H1 (cell line): ENCODE data around the gene TECR. TPM values are rescaled to one million over a fixed set of nuclear protein-coding genes. Genes with fewer than 3 reads are reported as not detected.

Source experiments
- CTCF ChIA-PET: fragments of 300-600 bp; sonication (Branson Sonifier 250); formaldehyde crosslinking; loops from one replicate; lab custom pipeline; 2021; ENCODE audit not compliant: partially characterized antibody; lab: Charles Lee
- POLR2A ChIA-PET: fragments of 300-600 bp; sonication (Branson Sonifier 250); formaldehyde crosslinking; loops from one replicate; lab custom pipeline; 2021; ENCODE audit warnings: inconsistent platforms; ENCODE audit not compliant: partially characterized antibody; lab: Charles Lee
- DNase-seq, 2 experiments: peaks; one replicate each; pipeline versions ENCODE4 v3.0.0 to v3.0.0-alpha.2; 2010 to 2022; ENCODE audit warnings: low spot score in 2 of 2, low read depth in 1 of 2, mixed read lengths in 1 of 2
- FAIRE-seq: peaks from 2 replicates; lab custom pipeline; 2011; peaks lifted over from hg19 to GRCh38; lab: Jason Lieb, UNC
- H2AFZ ChIP-seq: 2 replicates; pipeline ENCODE4 v1.8.1; 2012; ENCODE audit warnings: low read length, inconsistent platforms
- H2AK5ac ChIP-seq: 2 replicates; pipeline ENCODE4 v1.6.1; 2013; ENCODE audit warnings: low read depth, low read length
- H2BK120ac ChIP-seq: replicated peaks from 2 replicates; pipeline ENCODE3; 2013; ENCODE audit warnings: low read depth, low read length, inconsistent platforms
- H2BK12ac ChIP-seq: 2 replicates; pipeline ENCODE4 v1.6.1; 2013; ENCODE audit warnings: low read depth, low read length
- H2BK15ac ChIP-seq: 2 replicates; pipeline ENCODE4 v1.6.1; 2013; ENCODE audit warnings: low read length
- H2BK20ac ChIP-seq: 2 replicates; pipeline ENCODE4 v1.6.1; 2013; ENCODE audit warnings: low read length
- H2BK5ac ChIP-seq: 2 replicates; pipeline ENCODE4 v1.6.1; 2013; ENCODE audit warnings: low read depth, low read length
- H3K14ac ChIP-seq: 2 replicates; pipeline ENCODE4 v1.6.1; 2013; ENCODE audit warnings: inconsistent platforms; ENCODE audit not compliant: insufficient read length
- H3K18ac ChIP-seq: 2 replicates; pipeline ENCODE4 v1.6.1; 2013; ENCODE audit warnings: low read length; ENCODE audit errors: extremely low read depth
- H3K23ac ChIP-seq: 2 replicates; pipeline ENCODE4 v1.6.1; 2013; ENCODE audit warnings: inconsistent platforms; ENCODE audit not compliant: insufficient read length
- H3K23me2 ChIP-seq: 2 replicates; pipeline ENCODE4 v1.6.1; 2013; ENCODE audit warnings: low read depth, low read length
- H3K27ac ChIP-seq: 2 replicates; pipeline ENCODE4 v1.6.1; 2011; ENCODE audit warnings: low read depth, low read length, inconsistent platforms
- H3K27me3 ChIP-seq, 4 experiments: replicated peaks in 1 of 4; 1 replicate in 1 of 4; 2 replicates in 3 of 4; pipeline versions ENCODE4 v1.6.1 to v1.8.1; 2011 to 2013; ENCODE audit warnings: low read length in 3 of 4, mild to moderate bottlenecking in 3 of 4, inconsistent platforms in 2 of 4, mixed read lengths in 2 of 4, moderate library complexity in 1 of 4; ENCODE audit not compliant: control insufficient read depth in 3 of 4, insufficient read depth in 3 of 4; ENCODE audit errors: extremely low read depth in 1 of 4
- H3K36me3 ChIP-seq, 4 experiments: 2 replicates each; pipeline versions ENCODE4 v1.6.1 to v1.8.1; 2011 to 2013; ENCODE audit warnings: mild to moderate bottlenecking in 4 of 4, low read length in 3 of 4, moderate library complexity in 2 of 4, control low read depth in 1 of 4, inconsistent platforms in 1 of 4; ENCODE audit not compliant: insufficient read depth in 4 of 4, control insufficient read depth in 2 of 4
- H3K4ac ChIP-seq: replicated peaks from 2 replicates; pipeline ENCODE3; 2013; ENCODE audit warnings: low read length, low read depth, mixed read lengths, inconsistent platforms; ENCODE audit not compliant: insufficient read length
- H3K4me1 ChIP-seq, 4 experiments: replicated peaks in 1 of 4; 1 replicate in 1 of 4; 2 replicates in 3 of 4; pipeline versions ENCODE4 v1.6.1 to v1.8.1; 2011 to 2013; ENCODE audit warnings: low read length in 3 of 4, inconsistent platforms in 2 of 4, mixed read lengths in 1 of 4; ENCODE audit not compliant: insufficient read depth in 4 of 4, control insufficient read depth in 3 of 4
- H3K4me2 ChIP-seq, 2 experiments: 2 replicates each; pipeline versions ENCODE4 v1.6.1 to v1.8.1; 2011 to 2013; ENCODE audit warnings: low read depth in 2 of 2, low read length in 2 of 2, control low read depth in 1 of 2, inconsistent platforms in 1 of 2, mild to moderate bottlenecking in 1 of 2; ENCODE audit not compliant: insufficient read depth in 1 of 2
- H3K4me3 ChIP-seq, 4 experiments: fragments of 200-600, 300-600 bp in 1 of 4; sonication (generic), shearing (Covaris generic), sonication (Bioruptor Twin) in 1 of 4; 2 replicates each; pipeline versions ENCODE4 v1.5.1 to v1.8.1; 2011 to 2016; ENCODE audit warnings: low read length in 4 of 4, low read depth in 3 of 4, control low read depth in 2 of 4, inconsistent platforms in 2 of 4, mild to moderate bottlenecking in 2 of 4, mixed read lengths in 1 of 4, moderate library complexity in 1 of 4; ENCODE audit not compliant: insufficient read depth in 2 of 4; ENCODE audit errors: extremely low read depth in 1 of 4
- H3K56ac ChIP-seq: replicated peaks from 2 replicates; pipeline ENCODE3; 2013; ENCODE audit warnings: low read depth, mild to moderate bottlenecking, mixed read lengths, low read length, inconsistent platforms; ENCODE audit not compliant: insufficient read length
- H3K79me1 ChIP-seq: 2 replicates; pipeline ENCODE4 v1.6.1; 2013; ENCODE audit warnings: low read depth, low read length, control low read depth
- H3K79me2 ChIP-seq, 2 experiments: 2 replicates each; pipeline versions ENCODE4 v1.6.1 to v1.8.1; 2012 to 2013; ENCODE audit warnings: low read length in 2 of 2, mild to moderate bottlenecking in 2 of 2, inconsistent platforms in 1 of 2; ENCODE audit not compliant: insufficient read depth in 2 of 2, control insufficient read depth in 1 of 2
- H3K9ac ChIP-seq, 4 experiments: replicated peaks in 1 of 4; 1 replicate in 1 of 4; 2 replicates in 3 of 4; pipeline versions ENCODE4 v1.6.1 to v1.8.1; 2011 to 2013; ENCODE audit warnings: low read depth in 3 of 4, low read length in 3 of 4, control low read depth in 2 of 4, mild to moderate bottlenecking in 2 of 4, moderate library complexity in 2 of 4, inconsistent platforms in 1 of 4; ENCODE audit errors: extremely low read depth in 1 of 4
- H3K9me3 ChIP-seq, 2 experiments: 2 replicates each; pipeline versions ENCODE4 v1.6.1 to v1.8.1; 2012 to 2013; ENCODE audit warnings: mild to moderate bottlenecking in 2 of 2, moderate library complexity in 2 of 2, control low read depth in 1 of 2, inconsistent platforms in 1 of 2, low read depth in 1 of 2, low read length in 1 of 2, mixed read lengths in 1 of 2; ENCODE audit not compliant: insufficient read depth in 2 of 2
- H4K20me1 ChIP-seq, 2 experiments: replicated peaks in 1 of 2; 2 replicates each; pipeline versions ENCODE3 to v1.8.1; 2011 to 2013; ENCODE audit warnings: inconsistent platforms in 2 of 2, low read length in 2 of 2, mild to moderate bottlenecking in 1 of 2; ENCODE audit not compliant: insufficient read depth in 2 of 2, control insufficient read depth in 1 of 2
- H4K5ac ChIP-seq: 2 replicates; pipeline ENCODE4 v1.6.1; 2013; ENCODE audit warnings: low read length, low read depth, mixed read lengths, inconsistent platforms; ENCODE audit not compliant: insufficient read length
- H4K8ac ChIP-seq: 2 replicates; pipeline ENCODE4 v1.8.0; 2013; ENCODE audit warnings: mild to moderate bottlenecking, moderate library complexity, low read length, inconsistent platforms; ENCODE audit not compliant: insufficient read depth; ENCODE audit errors: extremely low read depth
- H4K91ac ChIP-seq: replicated peaks from 2 replicates; pipeline ENCODE3; 2013; ENCODE audit warnings: low read length, mixed read lengths, inconsistent platforms; ENCODE audit not compliant: insufficient read length
- CBX5 ChIP-seq: fragments of 300-800, 300-1000 bp; sonication (generic); IDR thresholded peaks from 2 replicates; pipeline ENCODE4 v1.7.1; 2016; ENCODE audit warnings: antibody characterized with exemption, low read length, low read depth
- CHD2 ChIP-seq: IDR thresholded peaks from 2 replicates; pipeline ENCODE4 v1.6.1; 2012; ENCODE audit warnings: low read length, improper control_type of control experiment
- EP300 ChIP-seq, 2 experiments: IDR thresholded peaks; 1 replicate in 1 of 2; 2 replicates in 1 of 2; pipeline ENCODE4 v1.6.1; 2011 to 2012; ENCODE audit warnings: low read depth in 2 of 2, low read length in 2 of 2, mild to moderate bottlenecking in 2 of 2, borderline replicate concordance in 1 of 2, inconsistent platforms in 1 of 2, moderate library complexity in 1 of 2
- HDAC2 ChIP-seq, 2 experiments: fragments of 300-600 bp in 1 of 2; sonication (generic) in 1 of 2; IDR thresholded peaks; 2 replicates each; pipeline ENCODE4 v1.6.1; 2011 to 2012; ENCODE audit warnings: low read depth in 2 of 2, low read length in 2 of 2, mild to moderate bottlenecking in 2 of 2, moderate library complexity in 2 of 2, borderline replicate concordance in 1 of 2, inconsistent platforms in 1 of 2
- JUND ChIP-seq: IDR thresholded peaks from 2 replicates; pipeline ENCODE4 v1.6.1; 2011; ENCODE audit warnings: mild to moderate bottlenecking, improper control_type of control experiment, low read length
- KDM1A ChIP-seq: fragments of 200-600, 300-600 bp; sonication (generic); IDR thresholded peaks from 2 replicates; pipeline ENCODE4 v1.7.1; 2016; ENCODE audit warnings: mild to moderate bottlenecking, low read length, borderline replicate concordance
- KDM4A ChIP-seq: IDR thresholded peaks from one replicate; pipeline ENCODE4 v1.7.1; 2012; ENCODE audit warnings: low read depth, mild to moderate bottlenecking, moderate library complexity, low read length, inconsistent platforms; ENCODE audit not compliant: severe bottlenecking
- RXRA ChIP-seq: IDR thresholded peaks from 2 replicates; pipeline ENCODE4 v1.6.1; 2011; ENCODE audit warnings: low read depth, mild to moderate bottlenecking, low read length, moderate library complexity; ENCODE audit not compliant: insufficient read depth
- TAF7 ChIP-seq: optimal IDR thresholded peaks from 2 replicates; pipeline ENCODE3; 2011; ENCODE audit warnings: low read depth, mild to moderate bottlenecking, inconsistent platforms, low read length, moderate library complexity, borderline replicate concordance
- WGBS, 2 experiments: shearing (Covaris generic) in 1 of 2; methylation state at CpG; one replicate each; pipeline versions ENCODE4 v1.1.6 to v1.1.7; 2013 to 2015; ENCODE audit warnings: low lambda C conversion rate in 2 of 2, mixed read lengths in 2 of 2, inconsistent platforms in 1 of 2, low coverage in 1 of 2, missing lambda C conversion rate in 1 of 2; ENCODE audit not compliant: insufficient replicate concordance in 2 of 2, insufficient coverage in 1 of 2, insufficient read length in 1 of 2; ENCODE audit errors: extremely low coverage in 1 of 2, missing lambda C conversion rate in 1 of 2; 5-methylcytosine and 5-hydroxymethylcytosine counted together
- polyA plus RNA-seq, 7 experiments: library from polyadenylated mRNA; depleted of rRNA in 3 of 7; stranded (reverse) in 5 of 7; unstranded in 2 of 7; fragments of >200 nt in 5 of 7; fragments of 200-250 nt in 2 of 7; gene quantifications; 1 replicate in 5 of 7; 2 replicates in 1 of 7; 4 replicates in 1 of 7; pipeline versions ENCODE4 v1.2.1 to v1.2.3, GENCODE V29; 2011 to 2013; ENCODE audit warnings: missing spikeins in 2 of 7, mixed read lengths in 2 of 7
- total RNA-seq: library from RNA; stranded (reverse); fragmentation: NEBNext Ultra II Directional; extraction: Animal tissue kit (Norgen Biotek cat#: 25700); gene quantifications from 2 replicates; pipeline ENCODE4 v1.2.1, GENCODE V29; 2021

Gene TECR
- total and polyA plus RNA-seq, 2 of the 8 experiments (the other 6 are each of a cell fraction or from before 2014, with no cell fraction given): 172 to 405 TPM

DNA sequence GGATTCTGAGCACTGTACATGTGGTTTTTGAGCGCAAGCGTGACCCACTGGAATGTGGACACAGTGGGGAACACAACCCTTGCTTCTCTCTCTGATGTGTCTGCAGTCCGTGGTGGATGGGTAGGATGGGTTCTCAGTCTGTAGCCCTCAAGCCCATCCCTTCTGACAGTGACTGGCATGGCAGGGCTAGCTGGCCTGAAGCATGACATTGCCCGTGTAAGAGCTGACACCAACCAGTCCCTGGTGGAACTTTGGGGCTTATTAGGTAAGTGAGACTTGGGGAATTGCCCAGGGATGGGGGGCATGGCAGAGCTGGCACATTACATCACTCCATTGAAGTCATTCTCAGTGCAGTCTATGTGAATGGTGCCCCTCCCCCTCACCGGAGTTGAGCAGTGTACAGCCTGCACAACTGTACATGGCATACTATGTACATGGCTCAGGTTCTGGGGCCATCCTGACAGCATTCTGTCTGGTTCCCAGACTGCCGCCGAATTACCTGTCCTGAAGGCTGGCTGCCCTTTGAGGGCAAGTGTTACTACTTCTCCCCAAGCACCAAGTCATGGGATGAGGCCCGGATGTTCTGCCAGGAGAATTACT lies 70.3 kb downstream of the TECR start:
- TF ChIP-seq EP300 (IDR thresholded peaks at IDR 0.05; ENCODE audit: borderline replicate concordance in 1 of 2, low read depth in 2 of 2, low read length in 2 of 2): no peak
- no peak for TF ChIP-seq KDM1A
- TF ChIP-seq JUND: no peak
- no peak for TF ChIP-seq KDM4A
- TF ChIP-seq TAF7: no peak
- TF ChIP-seq CHD2: no peak
- no peak for TF ChIP-seq RXRA
- no peak for TF ChIP-seq CBX5
- no peak for TF ChIP-seq HDAC2 (IDR thresholded peaks at IDR 0.05; ENCODE audit: borderline replicate concordance in 1 of 2, low read depth in 2 of 2, low read length in 2 of 2)
- no peak overlapping the region for H4K91ac ChIP-seq
- H3K27me3 ChIP-seq: no peaks in the 10 kb centered on the region
- ChIA-PET POLR2A (no interaction called here), CTCF (no interaction called here)
- peaks cover 0 to 4% of the 10 kb centered on the region in 2 experiments for H4K20me1 ChIP-seq
- no peak overlapping the region for H4K8ac ChIP-seq
- no peak overlapping the region for H2BK20ac ChIP-seq
- H3K79me2 ChIP-seq: no peaks in the 10 kb centered on the region
- no peaks in the 10 kb centered on the region for H3K4me1 ChIP-seq
- DNase-seq (no peak), FAIRE-seq (no peak)
- H3K79me1 ChIP-seq: no peaks in the 10 kb centered on the region
- H3K4me3 ChIP-seq: no peak overlapping the region
- peaks cover 50 to 59% of the 10 kb centered on the region in 2 experiments for H3K9me3 ChIP-seq
- no peak overlapping the region for H3K14ac ChIP-seq
- H2BK12ac ChIP-seq: no peak overlapping the region
- no peak overlapping the region for H2BK15ac ChIP-seq
- H3K23ac ChIP-seq: no peak overlapping the region
- no peak overlapping the region for H4K5ac ChIP-seq
- no peak overlapping the region for H3K9ac ChIP-seq
- peaks cover 6% of the 10 kb centered on the region; the same call in 1 of the 2 replicates for H3K23me2 ChIP-seq
- 90% methylated on average over 8 of the region's 8 CpGs; no CpG with 5 or more reads in 1 of the 2 experiments for WGBS, 2 experiments
- no peak overlapping the region for H2AK5ac ChIP-seq
- no peak overlapping the region for H3K27ac ChIP-seq
- H3K36me3 ChIP-seq: no peaks in the 10 kb centered on the region
- H3K56ac ChIP-seq: no peak overlapping the region
- no peak overlapping the region for H3K18ac ChIP-seq
- no peak overlapping the region for H2BK120ac ChIP-seq
- no peak overlapping the region for H2BK5ac ChIP-seq
- H2AFZ ChIP-seq: no peak overlapping the region
- H3K4me2 ChIP-seq: no peak overlapping the region
- no peak overlapping the region for H3K4ac ChIP-seq
